HG03521 (cell line): ENCODE results near the gene CD8A.
"Not testable (repeated sequence)": the region's sequence is repeated elsewhere in the genome, so short reads cannot be mapped to it uniquely, and the experiment has no call there.

Source experiments
- ATAC-seq: cut with Tn5 transposase; IDR thresholded peaks from one replicate; pipeline ENCODE4 v1.9.1; 2021; ENCODE audit warnings: mild to moderate bottlenecking, moderate library complexity; ENCODE audit not compliant: unreplicated experiment

The CD8A gene

GRCh38 chr2:86741889-86742498, 48.7 kb downstream of the CD8A start:
- not testable (repeated sequence) for ATAC-seq

GRCh38 chr2:86739889-86740288, 50.8 kb downstream of the CD8A start:
- ATAC-seq, result not testable (repeated sequence)

- not testable (repeated sequence) for ATAC-seq
These were observed 51.2 kb downstream of the CD8A start for GRCh38 chr2:86739485-86739884.

GRCh38 chr2:86734896-86735295, 55.8 kb downstream of the CD8A start:
- ATAC-seq, result not testable (repeated sequence)
